NCI-H460 (cell line): ENCODE results near the gene KIF5C. TPM values are rescaled to one million over a fixed set of nuclear protein-coding genes. Genes with fewer than 3 reads are reported as not detected.

ENCODE experiments used
- DNase-seq: peaks from one replicate; pipeline ENCODE4 v3.0.0-alpha.2; 2016; ENCODE audit warnings: low read depth; ENCODE audit errors: extremely low read depth
- total RNA-seq: library from RNA; depleted of rRNA; stranded (reverse); fragments of >200 nt; shearing (Covaris generic); gene quantifications from 2 replicates; pipeline ENCODE4 v1.2.3, GENCODE V29; 2014

KIF5C gene
- total RNA-seq, 1 experiment from 2014 or later: 0.64 TPM

- DNase-seq: no peak
Observed at GRCh38 chr2:148885988-148886387, 11.0 kb downstream of the KIF5C start.

DNA sequence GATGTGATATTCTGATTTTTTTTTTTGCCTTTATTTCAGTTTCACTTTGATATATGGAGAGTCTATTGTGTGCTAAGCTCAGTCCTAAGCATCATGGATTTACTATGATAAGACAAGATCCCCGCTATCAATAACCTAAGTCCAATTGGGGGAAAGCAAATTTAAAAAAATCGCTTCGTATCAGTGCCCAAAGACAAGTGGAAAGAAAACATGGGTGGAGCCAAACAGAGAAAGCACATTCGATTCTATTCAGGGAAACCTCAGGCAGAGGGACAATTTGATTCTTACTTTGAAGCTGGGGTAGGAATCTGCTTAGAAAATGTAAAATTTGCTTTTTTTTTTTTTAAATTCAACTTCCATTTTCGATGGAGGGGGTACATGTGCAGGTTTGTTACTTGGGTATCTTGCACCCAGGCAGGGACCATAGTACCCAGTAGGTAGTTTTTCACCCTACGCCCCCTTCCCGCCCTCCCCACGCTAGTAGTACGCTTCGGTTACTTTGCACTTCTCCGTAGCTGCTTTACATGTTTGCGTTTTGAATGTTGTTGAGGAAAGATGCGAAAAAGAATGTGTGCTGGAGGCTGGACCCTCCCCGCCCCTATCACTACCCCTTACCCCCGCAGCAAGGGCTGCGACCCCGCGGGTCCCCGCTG, 12.4 kb downstream of the KIF5C start:
- DNase-seq: no peak

DNA sequence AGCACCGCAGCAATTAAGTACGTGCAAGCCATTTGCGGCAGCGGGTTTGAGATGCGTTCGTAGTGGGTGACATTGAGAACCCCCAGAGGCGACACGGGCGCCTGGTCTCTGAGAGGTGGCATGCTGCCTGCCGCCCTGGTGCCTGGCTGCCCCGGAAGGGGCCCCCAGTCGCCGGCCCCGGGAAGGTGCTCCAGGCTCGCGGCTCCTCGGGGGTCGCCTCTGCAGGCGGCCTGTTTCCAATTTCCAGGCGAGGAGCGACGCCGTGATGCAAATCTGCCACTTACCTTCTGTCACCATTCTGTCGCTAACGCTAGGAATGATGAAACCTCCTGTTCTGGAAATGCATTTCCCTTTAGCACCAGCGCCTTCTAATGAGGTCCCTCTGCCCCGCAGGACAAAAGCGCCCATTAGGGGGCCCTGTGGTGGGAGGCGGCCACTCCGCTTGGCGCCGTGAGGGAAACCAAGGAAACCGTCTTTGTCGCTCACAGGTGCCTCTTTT, 13.0 kb downstream of the KIF5C start:
- DNase-seq: no peak

GRCh38 chr2:148888986-148889385, 14.0 kb downstream of the KIF5C start:
- DNase-seq: no peak

GRCh38 chr2:148893906-148894305, 18.9 kb downstream of the KIF5C start:
- DNase-seq: no peak

DNA sequence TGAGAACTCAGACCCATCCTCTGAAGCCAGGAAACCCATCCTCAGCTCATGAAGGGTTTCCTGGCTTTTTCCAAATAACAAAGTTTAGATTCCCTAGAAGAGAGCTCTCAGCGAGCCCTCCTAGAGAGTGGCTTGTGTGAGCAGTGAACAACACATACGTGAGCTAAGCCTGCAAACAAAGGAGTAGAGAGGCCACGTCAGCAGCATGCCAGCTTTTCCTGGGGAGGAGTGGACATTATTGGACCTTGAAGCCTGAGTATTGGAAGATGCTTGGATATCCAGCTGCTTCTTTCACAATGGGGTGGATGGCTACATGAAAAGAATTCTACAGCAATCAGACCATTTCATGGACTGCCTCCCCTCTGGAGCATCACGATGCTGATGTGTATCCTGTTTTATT, 21.1 kb downstream of the KIF5C start:
- DNase-seq: no peak

- no peak for DNase-seq
Observed at GRCh38 chr2:148899638-148900318, 24.8 kb downstream of the KIF5C start.

DNA sequence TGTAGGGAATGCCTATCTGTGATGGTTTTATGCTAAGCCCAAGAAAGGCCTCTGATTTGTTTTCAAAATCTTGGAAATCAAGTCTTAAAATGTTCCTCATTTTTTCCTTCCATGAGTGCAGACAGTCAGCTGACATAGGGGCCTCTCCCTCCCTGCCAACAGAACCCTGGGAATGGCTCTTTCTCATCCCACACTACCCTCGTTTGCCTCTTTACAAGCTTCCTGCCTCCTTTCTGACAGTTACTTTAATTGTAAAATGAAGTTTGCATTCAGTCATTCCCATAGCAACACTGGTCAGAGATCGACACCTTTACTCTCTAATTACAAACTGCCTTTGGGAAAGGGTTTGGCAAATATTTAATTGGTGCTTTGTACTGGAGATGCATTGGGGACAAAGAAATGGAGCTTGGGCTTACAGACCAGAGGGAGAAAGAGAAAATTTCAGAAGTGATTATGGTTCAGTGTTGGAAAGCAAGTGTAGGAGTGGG, 25.4 kb downstream of the KIF5C start:
- no peak for DNase-seq

- DNase-seq: no peak
Observed at GRCh38 chr2:148901142-148901541, 26.1 kb downstream of the KIF5C start.

GRCh38 chr2:148902798-148903197, 27.8 kb downstream of the KIF5C start:
- no peak for DNase-seq

DNA sequence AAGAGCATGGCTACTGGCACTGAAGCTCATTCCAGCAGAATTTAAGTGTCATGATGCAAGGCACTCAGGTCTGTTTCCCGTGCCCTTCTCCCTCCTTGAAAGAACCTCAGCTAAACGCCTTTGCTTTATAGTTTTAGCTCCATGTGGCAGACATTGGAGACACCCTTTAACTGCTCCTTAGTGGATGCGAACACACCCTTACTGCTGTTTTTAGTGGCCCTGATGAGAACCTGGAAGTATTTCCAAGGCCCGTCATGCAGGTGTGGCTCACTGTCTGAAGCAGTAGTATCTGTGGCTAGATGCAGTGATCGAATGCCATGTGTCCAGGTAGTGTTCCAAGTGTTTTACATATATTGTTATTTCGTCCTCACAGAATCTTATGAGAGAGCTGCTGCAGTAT, 28.3 kb downstream of the KIF5C start:
- no peak for DNase-seq

GRCh38 chr2:148903979-148904378, 29.0 kb downstream of the KIF5C start:
- no peak for DNase-seq

DNA sequence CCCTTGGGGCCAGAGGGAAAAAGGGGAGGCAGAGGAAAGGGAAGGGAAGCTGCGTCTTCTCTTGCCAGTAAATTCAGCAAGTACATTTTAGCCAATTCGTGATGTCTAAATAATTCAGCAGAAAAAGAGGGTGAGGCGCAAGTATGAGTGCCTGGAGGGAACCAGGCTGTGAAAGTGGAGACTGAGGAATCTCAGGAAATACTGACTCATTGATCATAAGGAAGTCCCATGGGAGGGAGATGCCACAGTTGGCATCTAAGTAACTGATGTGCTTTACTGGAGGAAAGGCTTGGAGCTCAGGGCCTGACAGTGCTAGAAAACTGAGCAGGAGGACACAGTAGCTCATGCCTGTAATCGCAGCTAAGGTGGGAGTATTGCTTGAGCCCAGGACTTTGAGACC, 31.1 kb downstream of the KIF5C start:
- no peak for DNase-seq

DNA sequence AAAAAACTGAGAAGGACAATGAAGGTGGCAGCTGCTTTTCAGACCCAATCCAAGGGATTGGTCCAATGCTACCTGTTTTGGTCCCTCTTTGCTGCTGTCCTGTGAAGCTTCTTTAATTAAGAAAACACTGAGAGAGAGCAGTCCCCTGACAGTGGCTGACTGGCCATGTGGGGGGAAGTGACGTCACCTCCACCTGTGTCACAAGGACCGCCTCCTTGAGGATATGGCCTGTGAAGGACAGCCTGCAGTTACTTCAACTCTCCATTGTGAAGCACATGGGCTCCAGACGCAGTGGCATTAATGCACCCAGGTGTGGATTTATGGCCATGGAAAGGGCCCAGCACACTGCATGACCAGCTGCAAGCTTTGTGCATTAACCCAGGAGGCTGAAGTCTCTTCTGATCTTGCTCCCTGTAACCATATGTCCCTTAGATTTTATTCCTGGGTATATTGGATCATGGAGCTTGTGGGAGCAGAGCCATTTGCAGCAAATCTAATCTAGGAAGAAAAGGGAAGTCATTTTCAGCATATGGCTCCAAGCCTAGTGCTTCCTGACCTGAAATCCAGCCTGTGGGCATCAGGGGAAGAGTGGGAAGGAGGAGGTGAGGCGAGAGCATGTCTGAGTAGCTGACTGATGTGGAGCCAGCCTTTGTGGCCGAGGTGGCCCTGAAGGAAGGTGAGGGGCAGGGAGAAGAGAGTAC, 32.2 kb downstream of the KIF5C start:
- DNase-seq: no peak

- peak; percentile 45 for DNase-seq
Observed at GRCh38 chr2:148909114-148909513, 34.1 kb downstream of the KIF5C start.

DNA sequence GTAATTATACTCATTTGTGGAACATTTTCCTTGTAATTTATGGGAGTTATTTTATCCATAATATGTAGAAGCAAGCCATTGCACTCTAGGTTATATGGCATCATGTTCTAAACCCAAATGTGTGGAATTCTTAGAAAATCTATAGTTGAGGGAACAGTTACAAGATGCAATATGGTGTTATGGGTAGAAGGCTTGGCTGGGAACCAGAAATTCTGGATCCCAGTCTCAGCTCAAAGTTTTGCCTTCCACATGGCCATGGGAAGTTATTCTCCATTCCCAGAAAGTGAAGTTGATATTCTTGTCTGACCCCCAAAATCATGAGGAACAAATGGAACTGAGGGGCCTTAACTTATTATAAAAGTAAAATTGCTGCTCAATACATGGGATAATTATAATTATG, 38.0 kb downstream of the KIF5C start:
- no peak for DNase-seq

DNA sequence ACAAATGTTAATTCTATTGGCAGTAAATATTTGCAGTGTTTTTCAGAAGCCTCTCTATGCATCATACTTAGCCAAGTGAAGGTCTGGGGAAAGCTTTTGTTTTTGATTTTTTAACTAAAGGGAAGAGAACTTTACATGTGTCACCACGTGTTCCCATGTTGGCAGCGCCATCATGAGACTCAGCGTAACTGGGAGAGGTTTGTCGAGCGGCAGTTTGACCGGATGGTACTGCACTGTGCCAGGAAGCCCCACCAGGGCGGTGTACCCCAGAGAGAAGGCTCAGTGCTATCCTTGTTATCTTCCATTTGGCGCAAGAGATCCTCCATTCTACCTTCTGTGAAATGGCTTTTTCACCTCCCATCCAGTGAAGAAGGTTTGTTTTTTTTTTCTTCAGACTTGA, 38.5 kb downstream of the KIF5C start:
- DNase-seq: no peak

- DNase-seq: no peak
Observed at GRCh38 chr2:148914463-148914862, 39.4 kb downstream of the KIF5C start.

DNA sequence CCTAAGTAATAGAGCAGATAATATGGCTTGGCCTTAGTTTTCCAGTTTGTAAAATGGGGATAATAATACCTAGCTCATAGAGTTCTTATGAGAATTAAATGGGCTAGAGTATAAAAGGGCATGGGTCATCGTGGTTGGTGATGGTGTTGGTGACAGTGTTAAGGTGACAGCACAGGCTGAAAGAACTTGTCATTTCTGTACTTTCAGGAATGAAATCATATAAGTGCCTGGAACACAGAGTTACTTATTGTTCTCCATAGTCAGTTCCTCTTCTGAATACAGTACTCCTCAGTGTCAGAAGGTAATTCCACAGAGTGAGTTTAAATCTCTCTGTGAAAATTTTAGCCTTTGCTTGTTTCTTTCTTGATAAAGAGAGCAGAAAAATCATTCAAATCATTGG, 42.4 kb downstream of the KIF5C start:
- no peak for DNase-seq

DNA sequence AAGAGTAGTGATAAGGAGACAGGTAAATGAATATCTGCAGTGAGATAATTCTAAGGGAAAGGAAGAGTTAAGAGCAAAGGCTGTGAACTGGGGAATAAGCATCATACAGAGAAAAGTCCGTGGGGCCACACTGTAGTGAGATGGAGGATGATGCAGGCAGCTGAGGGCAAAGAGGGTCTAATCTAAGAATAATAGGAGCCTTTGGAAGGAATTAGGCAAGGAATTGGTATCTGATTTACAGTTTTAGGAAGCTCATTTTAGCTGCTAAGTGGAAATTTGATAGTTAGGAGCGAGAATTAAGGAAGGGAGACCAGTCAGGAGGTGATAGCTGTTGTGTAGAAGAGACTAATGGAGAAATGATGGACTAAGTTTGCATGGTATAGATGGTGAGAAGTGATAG, 43.5 kb downstream of the KIF5C start:
- no peak for DNase-seq

GRCh38 chr2:148920559-148920958, 45.5 kb downstream of the KIF5C start:
- no peak for DNase-seq

DNA sequence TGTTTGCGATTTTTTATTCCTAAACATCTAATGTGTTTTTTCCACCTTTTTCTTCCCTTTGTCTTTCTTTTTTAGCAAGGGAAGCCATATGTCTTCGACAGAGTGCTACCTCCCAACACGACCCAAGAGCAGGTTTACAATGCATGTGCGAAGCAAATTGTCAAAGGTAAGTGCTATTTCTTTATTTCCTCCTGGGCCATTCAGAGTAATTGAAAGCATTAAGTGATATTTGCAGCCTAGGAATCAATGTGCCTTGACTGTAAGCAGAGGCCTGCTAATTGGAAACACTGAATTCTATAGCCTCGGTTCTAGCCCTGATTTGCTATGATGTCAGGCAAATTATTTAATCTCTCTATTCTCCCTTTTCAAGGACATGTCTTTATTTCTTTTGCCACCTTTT, 47.0 kb downstream of the KIF5C start:
- no peak for DNase-seq
